Measurements from ENCODE around the gene JMJD8.

JMJD8 gene

DNA sequence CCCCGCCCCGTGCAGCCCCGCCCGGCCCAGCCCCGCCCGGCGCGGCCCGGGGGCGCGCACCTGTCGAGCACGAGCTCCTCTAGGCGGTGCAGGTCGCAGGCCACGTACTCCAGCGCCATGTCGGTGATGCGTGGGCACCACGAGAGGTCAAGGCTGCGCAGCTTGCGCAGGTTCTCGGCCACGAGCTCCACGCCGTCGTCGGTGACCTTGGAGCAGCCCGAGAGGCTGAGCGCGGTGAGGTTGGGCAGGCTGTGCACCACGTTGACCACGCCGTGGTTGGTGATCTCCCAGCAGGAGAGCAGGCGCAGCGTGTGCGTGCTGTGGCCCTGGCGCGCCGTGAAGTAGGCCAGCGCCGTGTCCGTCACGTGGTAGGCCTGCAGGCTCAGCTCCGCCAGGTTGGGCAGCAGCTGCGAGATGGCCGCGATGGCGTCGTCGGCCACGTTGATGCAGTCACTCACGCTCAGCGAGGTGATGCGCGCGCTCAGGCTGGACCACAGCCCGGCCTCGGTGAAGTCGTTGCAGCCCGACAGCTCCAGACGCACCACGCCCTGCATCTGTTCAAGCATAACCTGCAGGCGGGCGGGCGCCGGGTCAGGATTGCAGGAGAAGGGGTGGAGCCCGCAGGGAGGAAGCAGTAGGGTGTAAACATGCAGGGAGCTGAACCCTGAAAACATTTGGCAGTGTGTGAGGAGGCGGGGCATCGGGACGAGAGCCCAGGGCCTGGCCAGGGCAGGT is 11.4 kb upstream of the JMJD8 start (continued):
- TF ChIP-seq ZNF555 (tag by site-specific recombination; conservative IDR thresholded peaks at IDR 0.05) (no peak), ZNF626 (tag by site-specific recombination; IDR thresholded peaks at IDR 0.05) (no peak), ZNF155 (tag by site-specific recombination; IDR thresholded peaks at IDR 0.05) (no peak), ZNF184 (tag by site-specific recombination; IDR thresholded peaks at IDR 0.05) (no peak), ZNF354C (tag by site-specific recombination; IDR thresholded peaks at IDR 0.05; ENCODE audit: borderline replicate concordance, low read depth) (no peak), ZNF510 (tag by site-specific recombination; IDR thresholded peaks at IDR 0.05; ENCODE audit: insufficient replicate concordance) (no peak), RBAK (tag by site-specific recombination; IDR thresholded peaks at IDR 0.05) (no peak), ZNF335 (tag by site-specific recombination; conservative IDR thresholded peaks at IDR 0.05) (no peak), MZF1 (tag by site-specific recombination; IDR thresholded peaks at IDR 0.05; ENCODE audit: borderline replicate concordance) (no peak), SP3 (tag by site-specific recombination; IDR thresholded peaks at IDR 0.05) (0 out of 2 replicates have a peak, but pooled peaks have one; percentile 40), ZNF843 (tag by site-specific recombination; IDR thresholded peaks at IDR 0.05) (peak; percentile 37; the same call in 1 of the 2 replicates), ZNF776 (tag by site-specific recombination; IDR thresholded peaks at IDR 0.05; ENCODE audit: borderline replicate concordance) (no peak), ZNF571 (tag by site-specific recombination; IDR thresholded peaks at IDR 0.05) (no peak), ZNF10 (tag by site-specific recombination; IDR thresholded peaks at IDR 0.05) (0 out of 2 replicates have a peak, but pooled peaks have one; percentile 44), ZNF324 (tag by site-specific recombination; IDR thresholded peaks at IDR 0.05) (no peak), OVOL3 (tag by site-specific recombination; IDR thresholded peaks at IDR 0.05) (no peak), GLIS1 (tag by site-specific recombination; IDR thresholded peaks at IDR 0.05) (peak; percentile 75), ZNF341 (tag by site-specific recombination; IDR thresholded peaks at IDR 0.05; ENCODE audit: low read depth) (no peak), ZNF23 (tag by site-specific recombination; IDR thresholded peaks at IDR 0.05; ENCODE audit: borderline replicate concordance) (no peak), ZFHX2 (tag by site-specific recombination; conservative IDR thresholded peaks at IDR 0.05) (peak; percentile 55; the same call in 1 of the 2 replicates), ZFP37 (tag by site-specific recombination; IDR thresholded peaks at IDR 0.05) (no peak), SCRT1 (tag by site-specific recombination; IDR thresholded peaks at IDR 0.05; ENCODE audit: borderline replicate concordance) (no peak), ZNF560 (tag by site-specific recombination; IDR thresholded peaks at IDR 0.05; ENCODE audit: borderline replicate concordance) (no peak), ZNF792 (tag by site-specific recombination; IDR thresholded peaks at IDR 0.05) (no peak), SCRT2 (tag by site-specific recombination; IDR thresholded peaks at IDR 0.05) (peak; percentile 74)
- TF ChIP-seq, protein P1, sequence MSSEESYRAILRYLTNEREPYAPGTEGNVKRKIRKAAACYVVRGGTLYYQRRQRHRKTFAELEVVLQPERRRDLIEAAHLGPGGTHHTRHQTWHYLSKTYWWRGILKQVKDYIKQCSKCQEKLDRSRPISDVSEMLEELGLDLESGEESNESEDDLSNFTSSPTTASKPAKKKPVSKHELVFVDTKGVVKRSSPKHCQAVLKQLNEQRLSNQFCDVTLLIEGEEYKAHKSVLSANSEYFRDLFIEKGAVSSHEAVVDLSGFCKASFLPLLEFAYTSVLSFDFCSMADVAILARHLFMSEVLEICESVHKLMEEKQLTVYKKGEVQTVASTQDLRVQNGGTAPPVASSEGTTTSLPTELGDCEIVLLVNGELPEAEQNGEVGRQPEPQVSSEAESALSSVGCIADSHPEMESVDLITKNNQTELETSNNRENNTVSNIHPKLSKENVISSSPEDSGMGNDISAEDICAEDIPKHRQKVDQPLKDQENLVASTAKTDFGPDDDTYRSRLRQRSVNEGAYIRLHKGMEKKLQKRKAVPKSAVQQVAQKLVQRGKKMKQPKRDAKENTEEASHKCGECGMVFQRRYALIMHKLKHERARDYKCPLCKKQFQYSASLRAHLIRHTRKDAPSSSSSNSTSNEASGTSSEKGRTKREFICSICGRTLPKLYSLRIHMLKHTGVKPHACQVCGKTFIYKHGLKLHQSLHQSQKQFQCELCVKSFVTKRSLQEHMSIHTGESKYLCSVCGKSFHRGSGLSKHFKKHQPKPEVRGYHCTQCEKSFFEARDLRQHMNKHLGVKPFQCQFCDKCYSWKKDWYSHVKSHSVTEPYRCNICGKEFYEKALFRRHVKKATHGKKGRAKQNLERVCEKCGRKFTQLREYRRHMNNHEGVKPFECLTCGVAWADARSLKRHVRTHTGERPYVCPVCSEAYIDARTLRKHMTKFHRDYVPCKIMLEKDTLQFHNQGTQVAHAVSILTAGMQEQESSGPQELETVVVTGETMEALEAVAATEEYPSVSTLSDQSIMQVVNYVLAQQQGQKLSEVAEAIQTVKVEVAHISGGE (tag by site-specific recombination; conservative IDR thresholded peaks at IDR 0.05; ENCODE audit: low read depth), result no peak
- TF ChIP-seq, protein P2, sequence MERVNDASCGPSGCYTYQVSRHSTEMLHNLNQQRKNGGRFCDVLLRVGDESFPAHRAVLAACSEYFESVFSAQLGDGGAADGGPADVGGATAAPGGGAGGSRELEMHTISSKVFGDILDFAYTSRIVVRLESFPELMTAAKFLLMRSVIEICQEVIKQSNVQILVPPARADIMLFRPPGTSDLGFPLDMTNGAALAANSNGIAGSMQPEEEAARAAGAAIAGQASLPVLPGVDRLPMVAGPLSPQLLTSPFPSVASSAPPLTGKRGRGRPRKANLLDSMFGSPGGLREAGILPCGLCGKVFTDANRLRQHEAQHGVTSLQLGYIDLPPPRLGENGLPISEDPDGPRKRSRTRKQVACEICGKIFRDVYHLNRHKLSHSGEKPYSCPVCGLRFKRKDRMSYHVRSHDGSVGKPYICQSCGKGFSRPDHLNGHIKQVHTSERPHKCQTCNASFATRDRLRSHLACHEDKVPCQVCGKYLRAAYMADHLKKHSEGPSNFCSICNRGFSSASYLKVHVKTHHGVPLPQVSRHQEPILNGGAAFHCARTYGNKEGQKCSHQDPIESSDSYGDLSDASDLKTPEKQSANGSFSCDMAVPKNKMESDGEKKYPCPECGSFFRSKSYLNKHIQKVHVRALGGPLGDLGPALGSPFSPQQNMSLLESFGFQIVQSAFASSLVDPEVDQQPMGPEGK (tag by site-specific recombination; IDR thresholded peaks at IDR 0.05), result no peak
- TF ChIP-seq, protein P3, sequence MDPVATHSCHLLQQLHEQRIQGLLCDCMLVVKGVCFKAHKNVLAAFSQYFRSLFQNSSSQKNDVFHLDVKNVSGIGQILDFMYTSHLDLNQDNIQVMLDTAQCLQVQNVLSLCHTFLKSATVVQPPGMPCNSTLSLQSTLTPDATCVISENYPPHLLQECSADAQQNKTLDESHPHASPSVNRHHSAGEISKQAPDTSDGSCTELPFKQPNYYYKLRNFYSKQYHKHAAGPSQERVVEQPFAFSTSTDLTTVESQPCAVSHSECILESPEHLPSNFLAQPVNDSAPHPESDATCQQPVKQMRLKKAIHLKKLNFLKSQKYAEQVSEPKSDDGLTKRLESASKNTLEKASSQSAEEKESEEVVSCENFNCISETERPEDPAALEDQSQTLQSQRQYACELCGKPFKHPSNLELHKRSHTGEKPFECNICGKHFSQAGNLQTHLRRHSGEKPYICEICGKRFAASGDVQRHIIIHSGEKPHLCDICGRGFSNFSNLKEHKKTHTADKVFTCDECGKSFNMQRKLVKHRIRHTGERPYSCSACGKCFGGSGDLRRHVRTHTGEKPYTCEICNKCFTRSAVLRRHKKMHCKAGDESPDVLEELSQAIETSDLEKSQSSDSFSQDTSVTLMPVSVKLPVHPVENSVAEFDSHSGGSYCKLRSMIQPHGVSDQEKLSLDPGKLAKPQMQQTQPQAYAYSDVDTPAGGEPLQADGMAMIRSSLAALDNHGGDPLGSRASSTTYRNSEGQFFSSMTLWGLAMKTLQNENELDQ (tag by site-specific recombination; IDR thresholded peaks at IDR 0.05; ENCODE audit: low read depth), result no peak
- TF ChIP-seq, protein P4, sequence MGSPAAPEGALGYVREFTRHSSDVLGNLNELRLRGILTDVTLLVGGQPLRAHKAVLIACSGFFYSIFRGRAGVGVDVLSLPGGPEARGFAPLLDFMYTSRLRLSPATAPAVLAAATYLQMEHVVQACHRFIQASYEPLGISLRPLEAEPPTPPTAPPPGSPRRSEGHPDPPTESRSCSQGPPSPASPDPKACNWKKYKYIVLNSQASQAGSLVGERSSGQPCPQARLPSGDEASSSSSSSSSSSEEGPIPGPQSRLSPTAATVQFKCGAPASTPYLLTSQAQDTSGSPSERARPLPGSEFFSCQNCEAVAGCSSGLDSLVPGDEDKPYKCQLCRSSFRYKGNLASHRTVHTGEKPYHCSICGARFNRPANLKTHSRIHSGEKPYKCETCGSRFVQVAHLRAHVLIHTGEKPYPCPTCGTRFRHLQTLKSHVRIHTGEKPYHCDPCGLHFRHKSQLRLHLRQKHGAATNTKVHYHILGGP (tag by site-specific recombination; IDR thresholded peaks at IDR 0.05), result no peak
- TF ChIP-seq, protein P5, sequence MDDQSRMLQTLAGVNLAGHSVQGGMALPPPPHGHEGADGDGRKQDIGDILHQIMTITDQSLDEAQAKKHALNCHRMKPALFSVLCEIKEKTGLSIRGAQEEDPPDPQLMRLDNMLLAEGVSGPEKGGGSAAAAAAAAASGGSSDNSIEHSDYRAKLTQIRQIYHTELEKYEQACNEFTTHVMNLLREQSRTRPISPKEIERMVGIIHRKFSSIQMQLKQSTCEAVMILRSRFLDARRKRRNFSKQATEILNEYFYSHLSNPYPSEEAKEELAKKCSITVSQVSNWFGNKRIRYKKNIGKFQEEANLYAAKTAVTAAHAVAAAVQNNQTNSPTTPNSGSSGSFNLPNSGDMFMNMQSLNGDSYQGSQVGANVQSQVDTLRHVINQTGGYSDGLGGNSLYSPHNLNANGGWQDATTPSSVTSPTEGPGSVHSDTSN (CRISPR knock-in tag; IDR thresholded peaks at IDR 0.05), result peak; percentile 77; the same call in 1 of the 2 replicates

Data from HEK293 (cell line).